ENCODE measurements around the gene SLC6A7.
"Not testable (repeated sequence)": the region's sequence is repeated elsewhere in the genome, so short reads cannot be mapped to it uniquely, and the experiment has no call there.

SLC6A7 gene

DNA sequence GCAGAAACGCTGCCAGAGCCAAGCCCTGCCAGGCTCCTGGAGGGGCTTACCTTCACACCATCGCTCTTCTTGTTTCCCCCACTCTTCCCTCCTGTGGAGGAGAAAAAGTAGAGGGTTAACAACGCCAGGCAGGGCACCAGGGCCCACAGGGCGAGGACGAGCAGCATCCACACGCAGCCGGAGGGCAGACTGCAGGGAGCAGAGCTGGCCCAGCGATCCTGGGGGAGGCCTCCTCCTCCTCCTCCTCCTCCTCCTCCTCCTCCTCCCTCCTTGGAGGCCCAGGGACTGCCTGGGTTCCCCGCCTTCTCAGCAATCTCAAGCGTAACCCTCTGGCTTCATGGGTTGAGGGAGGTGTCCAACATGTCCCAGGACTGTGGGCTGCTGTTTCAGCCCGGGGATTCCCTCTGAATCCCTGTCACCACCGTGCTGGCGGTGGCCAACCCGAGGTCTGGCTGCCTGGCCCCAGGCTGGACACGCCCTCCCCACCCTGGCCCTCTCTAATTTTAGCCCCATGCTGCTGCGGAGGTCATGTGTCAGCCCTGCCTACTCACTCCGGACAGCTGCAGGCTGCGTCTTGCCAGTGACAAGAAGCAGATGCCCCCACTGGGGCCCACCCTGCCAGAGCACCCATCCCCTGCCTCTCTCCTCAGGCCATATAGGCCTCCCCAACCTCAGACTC is 55.4 kb downstream of the SLC6A7 start:
- DNase-seq = no peak

GRCh38 chr5:150245808-150246207 is 55.9 kb downstream of the SLC6A7 start:
- DNase-seq = no peak

DNA sequence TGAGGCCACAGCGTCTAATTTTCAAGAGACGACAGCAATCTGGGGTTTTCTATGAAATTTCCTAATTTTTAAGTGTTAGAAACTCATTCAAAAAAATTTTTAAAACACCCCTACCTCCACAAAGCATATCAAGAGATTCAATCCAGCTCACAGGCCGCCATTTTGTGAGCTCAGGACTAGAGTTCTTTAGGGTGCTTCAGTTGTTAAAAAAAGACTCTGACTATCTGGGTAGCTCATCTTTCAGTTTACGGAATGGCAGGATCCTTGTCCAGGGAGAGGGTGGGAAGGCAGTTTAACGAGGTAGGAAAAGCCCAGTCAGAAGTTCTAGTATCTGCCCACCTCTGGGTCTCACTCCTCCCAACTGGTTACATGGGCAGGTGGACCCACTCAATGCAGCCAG is 56.6 kb downstream of the SLC6A7 start:
- DNase-seq = no peak

GRCh38 chr5:150246835-150247234 is 57.0 kb downstream of the SLC6A7 start:
- no peak for DNase-seq

GRCh38 chr5:150247726-150248125 is 57.9 kb downstream of the SLC6A7 start:
- DNase-seq = no peak

GRCh38 chr5:150248493-150248892 is 58.6 kb downstream of the SLC6A7 start:
- DNase-seq = not testable (repeated sequence)

DNA sequence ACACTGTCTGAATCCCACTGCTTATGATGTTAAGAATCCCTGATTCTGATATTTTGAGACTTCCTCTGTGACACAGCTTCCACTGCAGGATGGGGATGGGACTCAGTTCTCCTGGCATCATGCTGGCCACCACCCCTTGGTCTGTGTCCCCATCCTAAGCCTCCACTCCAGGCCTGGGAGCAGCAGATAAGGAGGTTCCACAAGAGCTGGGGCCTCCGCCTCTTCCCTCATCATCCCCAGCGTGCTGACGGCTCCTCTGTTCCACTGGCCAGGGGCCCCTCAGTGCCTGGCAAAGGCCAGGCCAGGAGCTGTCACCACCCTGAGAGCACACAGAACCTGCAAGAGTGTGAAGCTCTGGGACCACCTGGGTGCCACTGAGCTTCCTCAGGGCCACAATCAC is 59.1 kb downstream of the SLC6A7 start:
- DNase-seq = no peak

DNA sequence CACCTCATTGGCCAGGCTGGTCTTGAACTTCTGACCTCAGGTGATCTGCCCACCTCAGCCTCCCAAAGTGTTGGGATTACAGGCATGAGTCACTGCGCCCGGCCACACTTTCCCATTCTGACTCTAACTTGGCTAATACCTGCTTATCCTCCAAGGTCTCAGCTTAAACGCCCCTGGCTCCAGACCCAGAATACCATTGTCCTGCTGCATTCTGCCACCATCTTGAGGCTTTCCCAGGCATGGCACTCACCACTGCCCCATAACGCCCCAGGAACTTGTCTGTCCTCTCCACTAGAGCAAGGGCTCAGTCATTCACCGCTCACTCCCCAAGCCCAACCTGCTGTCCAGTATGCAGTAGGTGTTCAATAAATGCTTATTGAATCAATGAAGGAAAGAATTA is 59.9 kb downstream of the SLC6A7 start:
- no peak for DNase-seq

GRCh38 chr5:150251504-150251903 is 61.6 kb downstream of the SLC6A7 start:
- no peak for DNase-seq

DNA sequence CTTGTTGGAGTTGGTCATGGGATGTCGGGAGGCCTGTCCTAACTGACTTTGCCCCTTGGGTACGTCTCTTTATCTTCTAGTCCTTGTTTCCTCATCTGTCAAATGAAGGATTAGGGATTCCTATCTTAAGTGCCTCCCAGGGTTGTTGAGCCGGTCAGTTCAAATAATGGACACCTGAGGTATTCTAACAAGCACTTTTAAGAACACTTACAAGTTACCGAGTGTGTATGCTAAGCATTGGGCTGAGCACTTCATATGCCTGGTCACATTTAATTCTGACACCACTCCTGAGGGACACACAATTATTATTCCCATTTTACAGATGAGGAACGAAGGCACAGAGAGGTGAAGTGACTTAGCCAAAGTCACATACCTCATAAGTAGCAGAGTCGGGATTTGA is 62.6 kb downstream of the SLC6A7 start:
- no peak for DNase-seq

GRCh38 chr5:150253416-150254208 is 63.8 kb downstream of the SLC6A7 start:
- no peak for DNase-seq

GRCh38 chr5:150254363-150254762 is 64.5 kb downstream of the SLC6A7 start:
- DNase-seq = no peak

DNA sequence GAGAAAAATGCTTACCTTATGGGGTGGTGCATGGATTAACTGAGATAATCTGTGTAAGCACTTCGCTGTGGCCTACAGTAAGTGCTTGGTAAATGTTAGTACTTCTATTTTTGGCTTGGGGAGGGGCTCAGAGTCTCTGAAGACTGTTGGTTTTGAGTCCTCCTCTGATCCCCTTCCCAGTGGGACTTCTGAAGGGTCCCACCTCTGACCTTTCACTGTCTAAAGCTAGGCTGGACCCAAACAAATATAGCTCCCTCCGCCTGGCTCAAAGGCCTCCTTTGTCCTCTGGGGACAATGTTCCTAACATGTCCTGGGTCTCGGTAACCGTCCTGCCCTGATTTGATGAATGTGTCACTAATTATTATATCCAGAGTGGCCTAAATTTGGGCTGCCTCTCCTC is 64.9 kb downstream of the SLC6A7 start:
- DNase-seq = no peak

DNA sequence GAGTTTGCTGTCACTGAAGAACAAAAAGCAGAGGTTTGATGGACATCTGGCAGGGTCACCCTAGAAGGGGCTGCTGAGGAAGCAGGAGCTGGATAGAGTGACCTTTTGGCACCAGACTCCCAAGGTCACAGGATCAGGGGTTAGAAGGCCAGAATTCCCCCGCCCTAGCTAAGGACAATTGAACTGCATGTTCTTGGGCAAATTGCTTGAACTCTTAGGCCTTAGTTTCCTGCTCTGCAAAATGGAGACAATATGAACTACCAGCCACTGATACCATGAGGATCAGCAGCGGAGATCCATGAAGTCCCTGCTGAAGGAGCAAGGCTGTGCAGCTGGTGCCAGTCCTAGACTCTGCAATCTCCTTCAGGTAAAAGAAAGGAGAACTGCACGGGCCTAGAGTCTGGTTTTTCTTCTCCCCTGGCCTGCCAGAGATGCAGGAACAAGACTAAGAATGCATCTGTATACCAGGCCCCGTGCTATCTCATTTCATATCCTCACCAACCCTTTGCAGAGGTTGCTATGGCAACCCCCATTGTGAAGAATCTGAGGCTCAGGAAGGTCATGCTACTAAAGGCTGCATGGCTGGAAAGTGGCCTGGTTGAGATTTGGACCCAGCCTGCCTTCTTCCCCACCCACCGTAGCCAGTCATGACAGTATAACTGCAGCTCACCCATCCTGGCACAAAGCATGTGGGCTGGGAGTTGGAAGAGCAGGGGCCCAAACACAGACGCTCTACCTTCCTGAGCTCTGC is 66.0 kb downstream of the SLC6A7 start:
- no peak for DNase-seq

GRCh38 chr5:150256410-150257064 is 66.7 kb downstream of the SLC6A7 start:
- DNase-seq = no peak

DNA sequence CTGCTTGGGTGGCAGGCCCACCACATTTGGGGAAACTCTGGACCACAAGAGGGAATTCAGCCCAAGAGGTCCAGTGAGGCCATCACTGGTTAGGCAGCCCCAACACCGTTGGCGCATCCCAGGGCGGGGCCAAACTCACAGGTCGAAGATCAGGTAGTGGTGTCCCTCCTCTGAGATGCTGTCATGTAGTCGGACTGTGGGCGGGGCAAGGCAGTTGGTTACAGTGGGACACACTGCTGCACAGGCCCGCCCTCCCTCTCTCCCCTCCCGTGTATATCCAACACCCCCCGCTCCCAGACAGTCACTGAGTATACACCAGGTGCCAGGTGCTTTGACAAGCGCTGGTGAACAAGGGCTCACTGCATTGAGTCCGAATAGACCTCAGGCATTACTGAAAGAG is 67.6 kb downstream of the SLC6A7 start:
- no peak for DNase-seq

- no peak for DNase-seq
Observed at GRCh38 chr5:150258130-150258529, 68.3 kb downstream of the SLC6A7 start.

Data from activated T-cell treated with anti-CD3 and anti-CD28 coated beads for 4 hours (primary cell).